ENCODE results near the gene NDUFB1. TPM values are rescaled to one million over a fixed set of nuclear protein-coding genes. Genes with fewer than 3 reads are reported as not detected.

Gene NDUFB1
- total RNA-seq, 2 experiments from 2014 or later: 131 to 143 TPM

GRCh38 chr14:92088494-92088893 is 33.0 kb downstream of the NDUFB1 start:
- no peaks in the 10 kb centered on the region for H3K9me3 Mint-ChIP-seq
- POLR2A ChIA-PET: no interaction called here
- no peak overlapping the region for H3K4me3 Mint-ChIP-seq
- intact Hi-C loops (cut with micrococcal nuclease): no loop called here
- H3K36me3 Mint-ChIP-seq: peaks cover 26% of the 10 kb centered on the region
- H3K27me3 Mint-ChIP-seq: no peaks in the 10 kb centered on the region
- H3K27ac Mint-ChIP-seq: no peak overlapping the region
- H3K4me1 Mint-ChIP-seq (ENCODE audit: low read depth): no peaks in the 10 kb centered on the region
- CTCF ChIA-PET: interaction anchor here (1.0 to 2.8 kb wide), 2 partner anchors 18 to 91 kb away, joined by 3 to 10 read pairs; partner anchors contain the start of gene ATXN3
- DNase-seq: no peak

- Mint-ChIP-seq H3K9me3 (no peaks in the 10 kb centered on the region), H3K36me3 (peaks cover 7% of the 10 kb centered on the region), H3K4me1 (ENCODE audit: low read depth) (no peaks in the 10 kb centered on the region), H3K27me3 (no peaks in the 10 kb centered on the region), H3K4me3 (no peak overlapping the region), H3K27ac (no peak overlapping the region)
- no peak for DNase-seq
- CTCF ChIA-PET: no interaction called here
- POLR2A ChIA-PET: no interaction called here
- intact Hi-C loops (cut with micrococcal nuclease): no loop called here
These were observed 47.0 kb downstream of the NDUFB1 start for GRCh38 chr14:92074555-92074954.

Other genes starting within 250 kb of the NDUFB1 start
- gene FBLN5, start 174.0 kb downstream of the NDUFB1 start, total RNA-seq: 1 to 10 TPM; 1.9 TPM
- gene TRIP11, start 81.6 kb downstream of the NDUFB1 start, total RNA-seq: 10 to 100 TPM; 35.9 to 37.0 TPM
- gene ATXN3, start 15.1 kb downstream of the NDUFB1 start, total RNA-seq: 10 to 100 TPM; 30.8 to 31.6 TPM
- 100 to 1,000 TPM; 100 to 105 TPM for gene CPSF2, start 263 bp upstream of the NDUFB1 start, total RNA-seq
- not detected for gene SLC24A4, start 201.5 kb upstream of the NDUFB1 start, total RNA-seq